GM19467 (cell line): ENCODE results near the gene NRG3.
"Not testable (repeated sequence)": the region's sequence is repeated elsewhere in the genome, so short reads cannot be mapped to it uniquely, and the experiment has no call there.

Source experiments
- ATAC-seq: cut with Tn5 transposase; IDR thresholded peaks from one replicate; pipeline ENCODE4 v1.9.1; 2021; ENCODE audit warnings: mild to moderate bottlenecking, moderate library complexity; ENCODE audit not compliant: unreplicated experiment

Gene NRG3

DNA sequence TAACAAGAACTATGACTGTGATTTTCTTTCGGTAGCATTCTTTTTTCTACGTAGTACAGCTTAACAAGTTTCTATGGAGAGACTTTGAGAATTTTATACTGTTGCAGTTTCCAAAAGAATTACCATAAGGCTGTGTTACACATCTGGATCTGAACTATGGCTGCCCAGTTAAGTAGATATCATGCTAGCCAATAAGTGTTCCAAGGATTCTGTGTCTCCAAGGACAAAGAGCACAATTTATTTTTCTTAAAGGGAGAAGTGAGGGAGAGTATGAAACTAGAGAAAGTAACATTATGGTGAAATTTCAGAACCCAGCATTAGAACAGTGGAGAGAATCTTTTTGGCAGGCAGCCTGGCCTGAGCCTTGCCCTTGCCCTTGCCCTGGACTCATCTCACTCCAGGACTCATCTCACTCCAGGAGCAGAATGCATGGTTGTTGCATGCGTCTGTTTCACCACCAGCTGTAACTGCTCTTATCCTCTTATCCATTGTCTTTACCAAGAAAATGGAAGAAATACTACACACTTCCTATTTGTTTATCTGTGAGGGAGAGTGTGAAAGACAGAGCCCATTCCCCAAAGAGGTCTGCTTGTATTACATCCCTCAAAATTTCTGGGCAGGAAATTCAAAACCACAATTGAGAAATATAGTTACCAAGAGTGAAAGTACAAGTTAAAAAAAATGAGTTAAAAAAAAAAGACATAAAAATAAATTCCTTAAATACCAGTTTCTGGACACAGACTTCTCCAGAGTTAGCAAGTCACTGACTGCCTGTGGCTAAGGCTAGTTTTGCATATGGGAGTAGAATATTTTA, 1067.5 kb downstream of the NRG3 start:
- ATAC-seq, result no peak

DNA sequence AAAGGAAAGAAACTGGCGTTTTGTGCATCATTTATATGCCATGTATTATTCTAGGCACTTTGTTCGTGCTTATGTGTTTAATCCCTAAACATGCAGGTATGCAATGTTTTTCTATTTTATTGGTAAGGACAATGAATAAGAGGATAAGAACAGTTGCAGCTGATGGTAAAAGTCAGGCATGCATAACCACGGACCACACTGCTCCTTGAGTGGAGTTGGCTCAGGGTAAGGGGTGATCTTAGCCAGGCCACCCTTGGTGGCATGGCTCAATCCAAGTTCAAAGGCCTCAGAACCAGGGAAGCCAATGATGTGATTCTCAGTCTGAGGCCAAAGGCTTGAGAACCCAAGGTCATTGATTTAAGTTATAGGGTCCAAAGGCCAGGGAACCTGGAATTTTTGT, 1068.1 kb downstream of the NRG3 start:
- ATAC-seq, result no peak

DNA sequence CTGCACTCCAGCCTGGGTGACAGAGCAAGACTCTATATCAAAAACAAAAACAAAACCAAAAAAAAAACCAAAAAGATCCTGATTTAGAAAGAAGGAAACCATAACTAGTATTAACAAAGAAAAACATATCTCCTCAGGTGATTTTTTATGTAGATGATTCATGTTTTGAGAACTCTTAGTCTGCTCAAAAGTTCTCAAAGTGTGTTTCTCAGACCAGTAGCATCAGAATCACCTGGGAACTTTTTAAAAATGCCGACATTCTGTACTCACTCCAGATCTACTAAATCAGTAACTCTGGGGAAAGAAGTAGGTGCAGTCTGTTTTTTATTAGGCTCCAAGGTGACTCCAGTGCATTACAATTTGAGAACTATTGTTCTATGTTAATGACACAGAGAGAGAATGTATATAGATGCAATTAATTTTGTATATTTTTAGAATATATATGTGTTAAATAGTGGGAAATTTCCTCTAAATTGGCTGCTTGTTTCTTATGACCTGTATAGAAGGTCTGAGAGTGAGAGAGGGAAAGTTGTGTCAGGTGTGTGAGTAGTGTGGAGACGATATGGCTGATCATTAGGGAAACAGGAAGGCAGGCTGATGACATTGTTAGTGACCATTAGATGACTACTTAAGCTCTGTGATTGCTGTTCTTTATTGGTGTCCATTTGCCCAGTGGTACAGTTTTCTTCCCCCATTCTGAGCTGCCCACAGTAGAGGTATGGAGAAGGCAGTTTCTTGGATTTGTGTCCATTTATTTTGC, 1075.0 kb downstream of the NRG3 start:
- no peak for ATAC-seq

DNA sequence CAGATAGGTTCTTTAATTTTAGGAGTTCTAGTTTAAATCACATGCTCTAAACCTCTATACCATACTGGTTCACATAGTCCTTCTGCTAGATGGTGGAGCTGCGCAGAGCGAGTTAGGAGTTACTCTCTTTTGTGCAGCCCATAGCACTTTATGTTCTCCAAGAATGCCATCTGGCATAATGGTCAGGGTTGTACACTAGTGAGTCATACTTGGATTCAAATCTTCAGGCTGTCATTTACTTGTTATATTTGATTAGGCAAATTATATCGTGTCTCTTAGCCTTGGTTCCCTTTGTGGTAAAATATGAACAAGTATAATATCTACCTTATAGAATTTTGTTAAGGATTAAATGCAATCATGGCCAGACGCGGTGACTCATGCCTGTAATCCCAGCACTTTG, 1078.3 kb downstream of the NRG3 start:
- ATAC-seq, result no peak

DNA sequence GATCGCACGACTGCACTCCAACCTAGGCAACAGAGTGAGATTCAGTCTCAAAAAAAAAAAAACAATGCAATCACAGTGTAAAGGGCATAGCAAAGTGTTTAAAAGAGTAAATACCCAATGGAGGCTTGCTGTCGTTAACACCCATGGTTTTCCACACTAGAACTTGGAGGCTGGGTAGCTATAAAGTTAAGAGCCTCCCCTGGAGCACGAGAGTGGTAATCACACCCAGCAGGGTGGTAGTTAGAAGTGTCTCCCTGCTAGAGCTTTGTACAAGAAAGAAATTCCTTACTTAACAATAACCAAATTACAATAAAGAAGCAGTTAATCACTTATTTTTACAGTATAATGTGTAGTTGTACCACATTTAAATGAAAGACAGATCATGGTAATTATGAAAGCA, 1078.9 kb downstream of the NRG3 start:
- no peak for ATAC-seq

DNA sequence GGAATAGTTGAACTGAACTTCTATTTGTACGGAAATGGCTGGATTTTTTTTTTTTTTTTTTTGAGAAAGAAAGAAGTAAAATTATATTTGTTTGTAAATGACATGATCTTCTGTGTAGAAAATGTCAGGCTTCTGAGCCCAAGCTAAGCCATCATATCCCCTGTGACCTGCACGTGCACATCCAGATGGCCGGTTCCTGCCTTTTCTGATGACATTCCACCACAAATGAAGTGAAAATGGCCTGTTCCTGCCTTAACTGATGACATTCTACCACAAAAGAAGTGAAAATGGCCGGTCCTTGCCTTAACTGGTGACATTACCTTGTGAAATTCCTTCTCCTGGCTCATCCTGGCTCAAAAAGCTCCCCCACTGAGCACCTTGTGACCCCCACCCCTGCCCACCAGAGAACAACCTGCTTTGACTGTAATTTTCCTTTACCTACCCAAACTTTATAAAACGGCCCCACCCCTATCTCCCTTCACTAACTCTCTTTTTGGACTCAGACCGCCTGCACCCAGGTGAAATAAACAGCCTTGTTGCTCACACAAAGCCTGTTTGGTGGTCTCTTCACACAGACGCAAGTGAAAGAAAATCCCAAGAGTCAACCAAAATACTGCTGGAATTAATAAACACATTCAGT, 1085.5 kb downstream of the NRG3 start:
- not testable (repeated sequence) for ATAC-seq

DNA sequence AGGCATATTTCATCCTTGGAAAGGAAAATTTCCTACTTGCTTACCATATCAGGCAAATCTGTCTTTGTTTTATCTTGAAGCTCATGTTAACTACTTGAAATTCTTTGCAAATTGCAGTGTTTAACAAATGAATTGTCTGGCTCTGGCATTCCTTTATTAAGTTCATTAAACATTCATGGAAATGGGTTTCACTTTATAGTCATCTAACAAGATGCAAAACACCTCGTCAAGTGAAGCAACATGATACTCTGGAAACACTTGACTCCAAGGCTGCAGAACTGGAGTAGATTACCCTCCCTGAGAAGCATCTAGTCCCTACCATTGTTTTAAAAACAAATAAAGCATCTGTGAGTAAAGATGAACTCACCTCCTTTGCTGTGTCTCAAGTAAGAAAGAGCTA, 1086.9 kb downstream of the NRG3 start:
- ATAC-seq, result no peak

DNA sequence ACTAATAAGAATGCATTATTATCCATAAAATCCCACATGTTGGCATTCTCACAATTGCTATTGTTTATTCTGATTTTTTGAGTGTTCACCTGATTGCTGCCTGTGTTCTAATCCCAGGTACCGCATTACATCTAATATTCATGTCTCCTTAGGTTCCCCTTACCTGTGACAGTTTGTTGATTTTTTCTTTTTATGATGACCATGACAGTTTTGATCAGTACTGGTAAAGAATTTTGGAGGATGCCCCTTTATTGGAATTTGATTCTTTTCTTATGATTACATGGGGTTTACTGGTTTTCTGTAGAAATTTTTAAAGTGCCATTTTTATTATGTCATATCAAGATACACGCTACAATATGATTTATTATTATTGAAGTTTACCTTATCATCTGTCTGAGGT, 1091.1 kb downstream of the NRG3 start:
- ATAC-seq, result no peak

DNA sequence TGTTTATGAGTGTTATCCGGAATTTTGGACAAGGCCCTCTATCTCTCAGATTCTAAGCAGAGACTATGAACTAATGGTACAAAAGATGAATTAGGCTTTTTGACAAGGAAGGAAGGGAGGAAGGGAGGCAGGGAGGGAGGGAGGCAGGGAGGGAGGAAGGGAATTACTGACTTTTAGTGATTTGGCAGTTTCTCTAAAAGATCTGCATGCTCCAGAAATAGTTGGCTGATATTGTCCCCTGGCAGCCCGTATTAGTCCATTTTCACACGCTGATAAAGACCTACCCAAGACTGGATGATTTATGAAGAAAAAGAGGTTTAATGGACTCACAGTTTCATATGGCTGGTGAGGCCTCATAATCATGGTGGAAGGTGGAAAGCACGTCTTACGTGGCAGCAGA, 1093.5 kb downstream of the NRG3 start:
- no peak for ATAC-seq

DNA sequence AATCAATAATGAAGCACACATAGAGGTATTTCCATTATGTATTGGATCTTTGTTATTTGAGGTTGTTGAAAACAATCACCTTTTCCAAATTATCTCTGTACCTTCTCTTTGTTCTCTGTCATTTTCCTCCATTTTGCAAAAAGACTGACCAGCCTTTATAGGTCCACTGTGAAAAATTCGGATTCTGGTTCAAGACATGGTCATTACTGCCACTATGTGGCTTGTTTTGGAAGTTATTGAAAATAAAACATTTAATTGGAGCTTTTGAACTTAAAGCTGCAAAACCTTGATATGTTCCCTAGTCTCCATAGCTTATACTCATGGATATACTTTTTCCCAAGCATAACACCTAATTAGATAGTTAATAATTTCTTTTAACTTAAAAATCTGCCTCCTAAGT, 1094.4 kb downstream of the NRG3 start:
- no peak for ATAC-seq

DNA sequence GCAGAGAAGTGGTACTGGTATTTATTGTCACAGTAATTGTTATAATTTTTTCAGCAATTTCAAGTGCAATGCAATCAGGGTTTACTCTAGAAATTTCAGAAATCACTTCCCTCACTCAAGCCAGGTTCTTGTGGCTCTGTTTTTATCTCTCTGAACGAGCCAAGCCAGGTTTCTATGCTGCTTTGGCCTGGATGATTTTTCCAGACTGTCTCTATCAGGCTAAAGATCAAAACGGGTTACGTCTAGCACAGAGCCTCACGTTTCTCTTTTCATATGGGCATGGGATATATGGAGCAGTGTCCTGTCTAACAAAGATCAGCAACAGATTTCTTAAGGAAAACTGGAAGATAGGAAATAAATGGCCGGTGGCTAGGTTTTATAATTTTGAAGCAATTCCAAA, 1105.3 kb downstream of the NRG3 start:
- ATAC-seq, result no peak

DNA sequence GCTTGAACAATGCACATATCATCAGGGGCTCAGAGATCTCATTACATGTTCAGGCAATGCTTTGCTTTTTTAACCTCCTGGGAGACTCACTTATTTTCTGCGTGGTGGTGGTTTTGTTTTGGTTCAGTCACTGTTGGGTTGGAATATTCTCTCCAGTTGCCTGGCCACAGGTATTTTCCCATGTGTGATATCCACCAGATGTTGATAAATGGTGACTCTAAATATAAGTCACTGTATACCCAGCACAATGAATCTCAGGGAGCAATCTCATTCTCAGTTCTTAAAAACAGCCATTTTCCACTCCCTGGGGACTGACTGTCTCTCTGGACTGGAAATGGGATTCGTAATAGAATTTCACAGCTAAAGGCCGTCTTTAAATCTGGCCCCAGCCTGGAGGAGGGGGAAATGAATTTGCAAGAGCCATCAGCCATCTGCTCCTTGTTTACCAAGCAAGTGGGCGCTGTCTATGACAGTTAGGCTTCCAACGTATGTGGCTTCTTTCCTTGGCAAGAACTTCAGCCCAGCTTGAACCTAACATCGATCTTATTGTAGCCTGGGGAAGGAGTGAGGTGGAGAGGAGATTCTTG, 1106.2 kb downstream of the NRG3 start:
- ATAC-seq, result no peak

DNA sequence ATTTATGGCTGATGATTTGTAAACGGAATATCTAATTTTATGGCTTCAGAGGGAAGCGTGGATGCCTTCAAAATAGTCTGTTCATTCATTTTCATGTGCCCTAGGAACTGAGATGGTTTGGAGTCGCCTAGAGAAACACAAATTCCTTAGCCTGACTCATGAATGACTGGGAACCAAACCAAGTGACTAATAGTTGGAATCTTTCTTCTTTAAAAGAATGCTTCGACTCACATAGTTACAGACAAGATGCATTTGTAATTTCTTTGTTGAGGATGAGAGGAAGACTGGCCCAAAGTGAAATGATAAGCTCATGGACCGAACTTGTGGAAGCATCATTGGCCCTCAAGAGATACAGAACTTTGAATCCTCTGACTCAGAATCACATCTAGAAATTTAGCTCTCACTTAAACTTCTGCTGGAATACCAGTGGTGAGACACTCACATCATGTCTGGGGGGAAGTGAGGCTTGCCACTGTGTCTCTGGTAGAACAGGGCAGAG, 1107.2 kb downstream of the NRG3 start:
- no peak for ATAC-seq

DNA sequence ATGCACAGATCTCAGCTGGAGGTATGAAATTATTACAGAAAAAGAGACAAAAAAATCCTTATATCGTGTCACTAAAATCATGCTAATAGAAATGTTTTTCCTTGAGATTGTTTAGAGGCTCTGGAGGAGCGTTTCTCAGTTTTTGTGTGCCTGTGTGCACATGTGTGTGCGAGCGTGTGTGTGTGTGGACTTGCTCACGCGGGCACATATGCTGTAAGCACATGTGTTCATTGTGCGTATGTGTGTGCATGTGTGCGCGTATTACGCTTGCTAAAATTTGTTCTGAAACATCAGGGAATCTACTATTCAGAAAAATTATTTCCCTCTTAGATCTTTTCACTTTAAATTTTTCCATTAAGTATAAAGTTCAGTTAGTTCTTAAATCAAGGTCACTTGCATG, 1111.2 kb downstream of the NRG3 start:
- ATAC-seq, result no peak

DNA sequence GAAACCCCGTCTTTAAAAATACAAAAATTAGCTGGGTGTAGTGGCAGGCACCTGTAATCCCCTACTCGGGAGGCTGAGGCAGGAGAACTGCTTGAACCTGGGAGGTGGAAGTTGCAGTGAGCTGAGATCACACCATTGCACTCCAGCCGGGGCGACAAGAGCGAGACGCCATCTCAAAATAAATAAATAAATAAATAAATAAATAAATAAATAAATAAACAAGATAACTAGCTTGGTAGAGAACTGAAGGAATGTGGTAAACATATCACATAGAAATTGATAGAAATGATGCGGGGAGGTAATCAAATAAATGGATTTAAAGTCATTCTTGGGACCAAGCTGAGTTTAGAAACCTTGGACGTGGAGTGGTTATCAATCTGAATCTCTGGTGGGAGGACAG, 1131.5 kb downstream of the NRG3 start:
- ATAC-seq, result not testable (repeated sequence)

DNA sequence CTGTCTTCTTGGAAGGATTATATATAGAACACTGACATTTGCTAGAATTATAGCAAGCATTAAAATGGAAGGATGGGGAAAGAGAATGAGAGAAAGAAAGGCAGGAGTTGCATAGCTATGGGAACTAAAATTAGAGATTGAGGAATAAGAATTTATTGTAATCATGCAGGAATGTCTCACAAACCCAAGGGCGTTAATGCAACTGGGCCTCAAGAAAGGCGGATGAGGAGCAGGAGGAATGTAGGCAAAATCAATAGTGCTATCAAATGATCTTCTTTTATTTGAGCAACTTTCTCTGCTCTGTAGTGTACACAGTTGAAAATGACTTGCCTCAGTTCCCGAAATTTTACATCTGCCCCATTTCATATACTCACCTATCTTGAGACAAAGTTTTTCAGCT, 1132.5 kb downstream of the NRG3 start:
- no peak for ATAC-seq

DNA sequence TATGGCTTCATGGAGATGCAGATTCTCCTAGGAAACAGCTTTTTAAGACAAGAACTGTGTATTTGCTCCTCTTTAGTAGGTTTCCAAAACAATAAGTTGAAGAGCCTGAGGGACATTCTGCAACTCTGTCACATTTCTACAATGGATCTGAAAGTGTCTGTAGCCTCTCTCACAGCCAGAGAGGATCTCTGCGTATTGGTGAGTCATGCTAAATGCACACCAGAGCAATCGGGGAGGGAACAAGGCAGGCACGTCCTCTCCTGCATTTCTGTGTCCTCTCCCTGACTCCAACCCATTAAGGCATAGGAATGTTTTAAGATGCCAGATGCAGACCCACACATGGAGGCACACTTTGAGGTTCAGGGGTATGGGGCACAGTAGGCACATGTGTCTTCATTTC, 1137.9 kb downstream of the NRG3 start:
- ATAC-seq, result no peak

DNA sequence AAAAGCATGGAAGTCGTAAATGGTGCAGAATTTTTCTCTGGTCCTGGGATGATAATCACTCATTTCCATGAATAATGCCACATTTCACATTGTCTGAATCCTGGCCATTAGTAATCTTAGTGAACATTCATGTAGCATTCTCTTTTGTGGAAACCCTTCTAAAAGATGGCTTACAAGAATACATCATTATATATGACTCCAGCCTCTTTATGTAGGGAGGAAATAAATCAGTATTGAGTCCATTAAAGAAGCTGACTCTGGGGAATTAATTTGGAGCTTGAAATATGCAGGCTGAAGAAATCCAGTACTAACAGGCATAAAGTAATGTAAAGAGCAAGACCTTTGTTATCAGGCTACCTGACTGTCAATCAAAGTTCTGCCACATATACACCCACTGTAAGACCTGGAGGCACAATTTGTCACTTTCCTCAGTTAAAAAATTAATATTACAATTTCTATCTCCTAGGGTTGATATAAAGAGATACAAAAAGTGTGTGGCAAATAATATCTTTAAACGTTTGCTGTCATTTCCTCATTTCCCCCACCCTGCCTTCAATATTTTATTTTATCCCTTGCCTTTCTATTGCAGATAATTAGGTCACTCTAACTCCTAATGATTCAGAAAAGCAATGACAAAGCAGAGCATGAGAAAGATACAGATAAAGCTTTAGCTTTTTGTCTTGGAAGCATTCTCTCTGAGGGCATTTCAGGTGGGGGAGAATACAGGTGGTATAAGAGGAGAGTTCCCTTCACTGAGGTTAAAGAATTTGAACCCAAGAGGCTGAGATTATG, 1142.3 kb downstream of the NRG3 start:
- no peak for ATAC-seq

DNA sequence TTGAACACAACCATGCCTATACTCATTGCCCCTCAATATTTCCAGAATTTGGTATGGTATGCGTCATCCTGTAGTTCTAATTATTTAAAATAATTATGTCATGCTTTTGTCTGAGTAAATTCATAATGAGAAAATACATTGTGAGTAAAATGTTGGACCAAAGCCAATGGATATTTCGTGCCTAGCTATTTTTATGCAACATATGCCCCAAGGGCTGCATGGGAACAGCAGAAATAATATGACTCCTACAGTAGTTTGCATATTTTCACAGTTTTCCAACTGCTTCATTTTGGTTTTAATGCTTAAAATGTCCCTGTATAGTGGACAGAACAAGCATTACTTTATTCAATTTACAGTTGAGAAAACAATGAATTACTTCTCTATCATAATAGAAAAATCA, 1148.7 kb downstream of the NRG3 start:
- no peak for ATAC-seq
